HuH-7.5 (cell line): Measurements from ENCODE around the gene CDK19.
A peak's percentile ranks its signal among the peaks of the same experiment; 100 is the strongest.
"Not testable (repeated sequence)": the region's sequence is repeated elsewhere in the genome, so short reads cannot be mapped to it uniquely, and the experiment has no call there.

Experiments
- DNase-seq: peaks from one replicate; pipeline ENCODE4 v3.0.0; 2011; ENCODE audit warnings: low spot score

The CDK19 gene

GRCh38 chr6:110756817-110757216, 58.5 kb downstream of the CDK19 start:
- DNase-seq = no peak

- no peak for DNase-seq
These were observed 59.8 kb downstream of the CDK19 start for GRCh38 chr6:110755411-110755834.

GRCh38 chr6:110753936-110754668, 61.2 kb downstream of the CDK19 start:
- not testable (repeated sequence) for DNase-seq

- no peak for DNase-seq
These were observed 66.8 kb downstream of the CDK19 start for GRCh38 chr6:110748453-110748852.

GRCh38 chr6:110746680-110747079, 68.6 kb downstream of the CDK19 start:
- no peak for DNase-seq

GRCh38 chr6:110744991-110745390, 70.3 kb downstream of the CDK19 start:
- DNase-seq = no peak

GRCh38 chr6:110742552-110742951, 72.7 kb downstream of the CDK19 start:
- DNase-seq = not testable (repeated sequence)

GRCh38 chr6:110741517-110741916, 73.8 kb downstream of the CDK19 start:
- no peak for DNase-seq

- DNase-seq = peak; percentile 17
These were observed 76.3 kb downstream of the CDK19 start for GRCh38 chr6:110738899-110739365.

- DNase-seq = no peak
These were observed 79.6 kb downstream of the CDK19 start for GRCh38 chr6:110735666-110736065.

GRCh38 chr6:110731898-110732297, 83.4 kb downstream of the CDK19 start:
- DNase-seq = no peak

- no peak for DNase-seq
These were observed 84.1 kb downstream of the CDK19 start for GRCh38 chr6:110731196-110731595.

- no peak for DNase-seq
These were observed 86.8 kb downstream of the CDK19 start for GRCh38 chr6:110728501-110728900.

- no peak for DNase-seq
These were observed 92.3 kb downstream of the CDK19 start for GRCh38 chr6:110723017-110723416.

- DNase-seq = no peak
These were observed 95.2 kb downstream of the CDK19 start for GRCh38 chr6:110720066-110720465.

GRCh38 chr6:110719601-110720000, 95.7 kb downstream of the CDK19 start:
- DNase-seq = not testable (repeated sequence)

- DNase-seq = no peak
These were observed 101.1 kb downstream of the CDK19 start for GRCh38 chr6:110714143-110714542.

- DNase-seq = no peak
These were observed 103.0 kb downstream of the CDK19 start for GRCh38 chr6:110712238-110712637.

GRCh38 chr6:110710115-110710514, 105.2 kb downstream of the CDK19 start:
- DNase-seq = no peak

- DNase-seq = no peak
These were observed 106.8 kb downstream of the CDK19 start for GRCh38 chr6:110708295-110708950.

- DNase-seq = no peak
These were observed 109.7 kb downstream of the CDK19 start for GRCh38 chr6:110705543-110705942.

- peak; percentile 19 for DNase-seq
These were observed 111.2 kb downstream of the CDK19 start for GRCh38 chr6:110703906-110704594.
